ENCODE data around the gene RAB36. TPM values are rescaled to one million over a fixed set of nuclear protein-coding genes. Genes with fewer than 3 reads are reported as not detected.

The RAB36 gene
- total RNA-seq, 1 donor from 2014 or later: 9.6 TPM

GRCh38 chr22:23121000-23121421, 24.3 kb upstream of the RAB36 start:
- no peaks in the 10 kb centered on the region for H3K36me3 ChIP-seq
- DNase-seq (no peak), ATAC-seq (no peak)
- no peak overlapping the region for H3K27ac ChIP-seq
- no peaks in the 10 kb centered on the region for H3K4me1 ChIP-seq
- intact Hi-C loops (cut with DNase I): loop anchor here (10.0 kb wide), 1 partner anchor 156 kb away; no protein-coding TSS in a partner anchor
- H3K9me3 ChIP-seq: no peaks in the 10 kb centered on the region
- no peak overlapping the region for H3K4me3 ChIP-seq
- TF ChIP-seq, protein P1, sequence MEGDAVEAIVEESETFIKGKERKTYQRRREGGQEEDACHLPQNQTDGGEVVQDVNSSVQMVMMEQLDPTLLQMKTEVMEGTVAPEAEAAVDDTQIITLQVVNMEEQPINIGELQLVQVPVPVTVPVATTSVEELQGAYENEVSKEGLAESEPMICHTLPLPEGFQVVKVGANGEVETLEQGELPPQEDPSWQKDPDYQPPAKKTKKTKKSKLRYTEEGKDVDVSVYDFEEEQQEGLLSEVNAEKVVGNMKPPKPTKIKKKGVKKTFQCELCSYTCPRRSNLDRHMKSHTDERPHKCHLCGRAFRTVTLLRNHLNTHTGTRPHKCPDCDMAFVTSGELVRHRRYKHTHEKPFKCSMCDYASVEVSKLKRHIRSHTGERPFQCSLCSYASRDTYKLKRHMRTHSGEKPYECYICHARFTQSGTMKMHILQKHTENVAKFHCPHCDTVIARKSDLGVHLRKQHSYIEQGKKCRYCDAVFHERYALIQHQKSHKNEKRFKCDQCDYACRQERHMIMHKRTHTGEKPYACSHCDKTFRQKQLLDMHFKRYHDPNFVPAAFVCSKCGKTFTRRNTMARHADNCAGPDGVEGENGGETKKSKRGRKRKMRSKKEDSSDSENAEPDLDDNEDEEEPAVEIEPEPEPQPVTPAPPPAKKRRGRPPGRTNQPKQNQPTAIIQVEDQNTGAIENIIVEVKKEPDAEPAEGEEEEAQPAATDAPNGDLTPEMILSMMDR (IDR thresholded peaks at IDR 0.05): no peak
- H3K27me3 ChIP-seq (ENCODE audit: low read depth): no peaks in the 10 kb centered on the region

DNA sequence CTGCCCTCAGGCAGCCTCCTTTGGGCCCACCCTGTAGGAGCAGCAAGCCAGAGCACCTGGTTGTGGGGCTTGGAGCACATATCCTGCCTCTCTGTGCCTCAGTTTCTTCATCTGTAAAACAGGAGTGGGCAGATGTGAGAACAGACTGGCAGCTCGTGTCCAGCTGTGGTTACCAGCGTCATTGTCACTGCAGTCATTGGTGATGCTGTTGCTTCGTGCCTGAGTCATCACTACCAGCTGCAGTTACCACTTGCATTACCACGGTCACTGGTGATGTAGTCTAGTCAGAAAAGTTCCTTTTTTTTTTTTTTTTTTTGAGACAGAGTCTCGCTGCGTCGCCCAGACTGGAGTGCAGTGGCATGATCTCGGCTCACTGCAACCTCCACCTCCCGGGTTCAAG, 23.9 kb upstream of the RAB36 start:
- intact Hi-C loops (cut with DNase I): loop anchor here (10.0 kb wide), 1 partner anchor 157 kb away; no protein-coding TSS in a partner anchor
- no peak overlapping the region for H3K4me3 ChIP-seq
- H3K27ac ChIP-seq: no peak overlapping the region
- H3K4me1 ChIP-seq: no peaks in the 10 kb centered on the region
- no peaks in the 10 kb centered on the region for H3K9me3 ChIP-seq
- no peaks in the 10 kb centered on the region for H3K27me3 ChIP-seq (ENCODE audit: low read depth)
- TF ChIP-seq, protein P1 (IDR thresholded peaks at IDR 0.05): no peak
- no peaks in the 10 kb centered on the region for H3K36me3 ChIP-seq
- DNase-seq (no peak), ATAC-seq (no peak)

- Histone ChIP-seq H3K36me3 (no peaks in the 10 kb centered on the region), H3K4me1 (no peaks in the 10 kb centered on the region), H3K27ac (no peak overlapping the region), H3K27me3 (ENCODE audit: low read depth) (no peaks in the 10 kb centered on the region), H3K9me3 (no peaks in the 10 kb centered on the region), H3K4me3 (no peak overlapping the region)
- intact Hi-C loops (cut with DNase I): loop anchor here (10.0 kb wide), 1 partner anchor 158 kb away; no protein-coding TSS in a partner anchor
- DNase-seq (no peak), ATAC-seq (no peak)
- TF ChIP-seq, protein P1 (IDR thresholded peaks at IDR 0.05): no peak
These were observed 22.9 kb upstream of the RAB36 start for GRCh38 chr22:23122216-23122957.

DNA sequence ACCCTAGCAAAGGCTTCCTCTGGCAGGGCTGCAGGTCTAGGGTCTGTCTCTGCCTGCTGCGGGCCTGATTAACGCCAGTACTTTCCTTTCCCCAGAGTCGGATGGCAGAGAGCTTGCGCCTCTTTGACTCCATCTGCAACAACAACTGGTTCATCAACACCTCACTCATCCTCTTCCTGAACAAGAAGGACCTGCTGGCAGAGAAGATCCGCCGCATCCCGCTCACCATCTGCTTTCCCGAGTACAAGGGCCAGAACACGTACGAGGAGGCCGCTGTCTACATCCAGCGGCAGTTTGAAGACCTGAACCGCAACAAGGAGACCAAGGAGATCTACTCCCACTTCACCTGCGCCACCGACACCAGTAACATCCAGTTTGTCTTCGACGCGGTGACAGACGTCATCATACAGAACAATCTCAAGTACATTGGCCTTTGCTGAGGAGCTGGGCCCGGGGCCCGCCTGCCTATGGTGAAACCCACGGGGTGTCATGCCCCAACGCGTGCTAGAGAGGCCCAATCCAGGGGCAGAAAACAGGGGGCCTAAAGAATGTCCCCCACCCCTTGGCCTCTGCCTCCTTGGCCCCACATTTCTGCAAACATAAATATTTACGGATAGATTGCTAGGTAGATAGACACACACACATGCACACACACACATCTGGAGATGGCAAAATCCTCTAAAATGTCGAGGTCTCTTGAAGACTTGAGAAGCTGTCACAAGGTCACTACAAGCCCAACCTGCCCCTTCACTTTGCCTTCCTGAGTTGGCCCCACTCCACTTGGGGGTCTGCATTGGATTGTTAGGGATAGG, 22.1 kb upstream of the RAB36 start:
- intact Hi-C loops (cut with DNase I): loop anchor here (10.0 kb wide), 1 partner anchor 158 kb away; no protein-coding TSS in a partner anchor

GRCh38 chr22:23123804-23124254, 21.4 kb upstream of the RAB36 start:
- intact Hi-C loops (cut with DNase I): loop anchor here (10.0 kb wide), 1 partner anchor 159 kb away; no protein-coding TSS in a partner anchor
- DNase-seq (no peak), ATAC-seq (no peak)
- no peaks in the 10 kb centered on the region for H3K4me1 ChIP-seq
- H3K27me3 ChIP-seq (ENCODE audit: low read depth): no peaks in the 10 kb centered on the region
- H3K4me3 ChIP-seq: no peak overlapping the region
- H3K27ac ChIP-seq: no peak overlapping the region
- no peaks in the 10 kb centered on the region for H3K36me3 ChIP-seq
- TF ChIP-seq, protein P1 (IDR thresholded peaks at IDR 0.05): no peak
- no peaks in the 10 kb centered on the region for H3K9me3 ChIP-seq

More for the DNA sequence above, 22.1 kb upstream of the RAB36 start:
- ATAC-seq: no peak
- no peak overlapping the region for H3K27ac ChIP-seq
- H3K4me1 ChIP-seq: no peaks in the 10 kb centered on the region
- TF ChIP-seq, protein P1 (IDR thresholded peaks at IDR 0.05): no peak
- H3K27me3 ChIP-seq (ENCODE audit: low read depth): no peaks in the 10 kb centered on the region
- H3K36me3 ChIP-seq: no peaks in the 10 kb centered on the region
- no peaks in the 10 kb centered on the region for H3K9me3 ChIP-seq
- no peak overlapping the region for H3K4me3 ChIP-seq
- DNase-seq: no peak
